LNCaP clone FGC (cell line): Measurements from ENCODE around the gene PSMB4.
A peak's percentile ranks its signal among the peaks of the same experiment; 100 is the strongest.
"Not testable (repeated sequence)": the region's sequence is repeated elsewhere in the genome, so short reads cannot be mapped to it uniquely, and the experiment has no call there.

ENCODE experiments used
- DNase-seq: peaks from one replicate; pipeline ENCODE4 v3.0.0-alpha.2; 2011; ENCODE audit warnings: low read depth
- H3K4me3 ChIP-seq: 2 replicates; pipeline ENCODE4 v1.5.1; 2011; ENCODE audit warnings: mild to moderate bottlenecking, low read depth, low read length, control low read depth
- CTCF ChIP-seq: IDR thresholded peaks from 2 replicates; pipeline ENCODE4 v1.5.1; 2012; ENCODE audit warnings: mild to moderate bottlenecking; ENCODE audit not compliant: control insufficient read depth, insufficient read depth; ENCODE audit errors: extremely low read depth

PSMB4 gene

DNA sequence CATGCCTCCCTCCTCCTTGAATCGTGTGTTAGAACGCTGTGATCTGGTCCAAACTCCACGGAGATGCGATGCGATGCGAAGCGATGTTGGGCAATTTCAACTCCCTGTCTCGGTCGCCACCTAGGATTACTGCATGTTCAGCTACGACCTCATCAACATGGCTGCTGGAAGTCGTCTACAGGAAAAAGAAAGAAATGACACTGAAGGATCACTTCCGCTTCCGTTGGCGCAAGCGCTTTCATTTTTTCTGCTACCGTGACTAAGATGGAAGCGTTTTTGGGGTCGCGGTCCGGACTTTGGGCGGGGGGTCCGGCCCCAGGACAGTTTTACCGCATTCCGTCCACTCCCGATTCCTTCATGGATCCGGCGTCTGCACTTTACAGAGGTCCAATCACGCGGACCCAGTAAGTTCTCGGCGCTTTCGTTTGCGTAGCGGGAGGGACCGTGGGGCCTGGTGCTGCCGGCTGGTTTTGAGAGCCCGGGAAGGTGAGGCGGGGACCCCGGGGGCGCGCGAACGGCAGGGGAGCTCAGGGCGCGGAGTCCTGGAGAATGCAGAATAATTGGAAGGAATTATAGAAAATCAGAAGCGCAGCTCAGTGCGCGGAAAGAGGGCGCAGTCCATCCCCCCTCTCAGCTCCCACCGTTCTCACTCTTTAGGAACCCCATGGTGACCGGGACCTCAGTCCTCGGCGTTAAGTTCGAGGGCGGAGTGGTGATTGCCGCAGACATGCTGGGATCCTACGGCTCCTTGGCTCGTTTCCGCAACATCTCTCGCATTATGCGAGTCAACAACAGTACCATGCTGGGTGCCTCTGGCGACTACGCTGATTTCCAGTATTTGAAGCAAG lies at the start of gene PSMB4:
TSS of gene PSMB4 (plus strand) at position 250 of the 848 bp plus-strand sequence. CDS start at position 265, 15 bp downstream.
- peak within 1 kb of the TSS; percentile 98 for H3K4me3 ChIP-seq
- DNase-seq: peak; percentile 88
- peak; percentile 80 for TF ChIP-seq CTCF

DNA sequence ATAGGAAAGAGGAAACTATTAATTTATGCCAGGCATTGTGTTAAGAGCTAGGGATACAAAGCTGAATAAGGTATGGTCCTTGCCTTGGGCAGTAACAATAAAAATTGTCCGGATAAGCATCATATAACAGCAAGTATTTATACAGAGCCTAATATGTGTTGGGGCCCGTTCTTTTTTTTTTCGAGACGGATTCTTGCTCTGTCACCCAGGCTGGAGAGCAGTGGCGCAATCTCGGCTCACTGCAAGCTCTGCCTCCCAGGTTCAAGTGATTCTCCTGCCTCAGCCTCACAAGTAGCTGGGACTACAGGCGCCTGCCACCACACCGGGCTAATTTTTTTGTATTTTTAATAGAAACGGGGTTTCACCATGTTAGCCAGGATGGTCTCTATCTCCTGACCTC lies 49.0 kb upstream of the PSMB4 start:
- not testable (repeated sequence) for DNase-seq, H3K4me3 ChIP-seq

GRCh38 chr1:151352021-151352718 lies 47.2 kb upstream of the PSMB4 start:
- no peak for TF ChIP-seq CTCF

GRCh38 chr1:151356696-151357095 lies 42.7 kb upstream of the PSMB4 start:
- no peak for DNase-seq
- TF ChIP-seq CTCF: no peak
- no peak overlapping the region for H3K4me3 ChIP-seq

More at GRCh38 chr1:151352021-151352718, 47.2 kb upstream of the PSMB4 start:
- no peak for DNase-seq
- no peak overlapping the region for H3K4me3 ChIP-seq

DNA sequence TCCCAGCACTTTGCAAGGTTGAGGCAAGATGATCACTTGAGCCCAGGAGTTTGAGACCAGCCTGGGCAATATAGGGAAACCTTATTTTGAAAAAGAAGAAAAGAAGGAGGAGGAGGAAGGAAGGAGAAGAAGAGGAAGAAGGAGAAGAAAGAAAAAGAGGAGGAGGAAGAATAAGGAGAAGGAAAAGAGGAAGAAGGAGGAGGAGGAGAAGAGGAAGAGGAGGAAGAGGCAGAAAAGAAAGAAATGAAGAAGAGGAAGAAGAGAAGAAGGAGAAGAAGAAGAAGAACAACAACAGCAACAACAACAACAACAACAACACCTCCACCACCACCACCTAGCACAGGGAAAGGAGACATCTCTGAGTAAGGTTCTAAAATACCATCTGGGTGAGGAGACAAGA lies 37.5 kb upstream of the PSMB4 start:
- H3K4me3 ChIP-seq: no peak overlapping the region
- no peak for TF ChIP-seq CTCF
- DNase-seq: no peak

DNA sequence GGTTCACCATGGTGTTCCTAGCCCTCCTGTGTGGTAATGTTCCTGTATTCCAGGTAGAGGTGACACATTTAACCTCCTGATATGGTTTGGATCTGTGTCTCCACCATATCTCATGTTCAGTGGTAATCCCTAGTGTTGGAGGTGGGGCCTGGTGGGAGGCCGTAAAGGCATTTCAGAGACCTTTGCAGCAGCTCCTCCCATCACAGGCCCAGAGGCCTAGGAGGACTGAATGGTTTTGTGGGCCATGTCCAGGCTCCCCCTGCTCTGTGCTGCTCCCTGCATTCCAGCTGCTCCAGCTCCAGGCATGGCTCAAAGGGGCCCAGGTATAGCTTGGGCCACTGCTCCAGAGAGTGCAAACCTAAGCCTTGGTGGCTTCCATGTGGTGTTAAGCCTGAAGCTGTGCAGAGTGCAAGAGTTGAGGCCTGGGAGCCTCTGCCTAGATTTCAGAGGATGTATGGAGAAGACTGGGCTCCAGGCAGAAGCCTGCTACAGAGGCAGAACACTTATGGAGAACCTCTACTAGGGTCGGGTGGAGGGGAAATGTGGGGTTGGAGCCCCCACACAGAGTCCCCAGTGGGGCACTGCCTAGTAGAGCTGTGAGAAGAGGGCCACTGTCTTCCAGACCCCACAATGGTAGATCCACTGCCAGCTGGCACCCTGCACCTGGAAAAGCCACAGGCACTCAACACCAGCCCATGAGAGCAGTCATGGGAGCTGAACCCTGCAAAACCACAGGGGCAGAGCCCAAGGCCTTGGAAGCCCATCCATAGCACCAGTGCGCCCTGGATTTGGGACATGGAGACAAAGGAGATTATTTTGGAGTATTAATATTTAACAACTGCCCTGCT lies 36.8 kb upstream of the PSMB4 start:
- H3K4me3 ChIP-seq: no peak overlapping the region
- no peak for TF ChIP-seq CTCF
- DNase-seq: no peak

GRCh38 chr1:151364996-151365395 lies 34.4 kb upstream of the PSMB4 start:
- no peak overlapping the region for H3K4me3 ChIP-seq
- no peak for DNase-seq
- TF ChIP-seq CTCF: no peak
